Stimulated activated naive B cell treated with anti-CD40 and anti-IgM and Interleukin-4, amounts not matched to agents 10 μg/mL and 1 μg/mL and 100 μg/mL, for 72 hours (primary cell): Measurements from ENCODE around the gene PCSK6.
A peak's percentile ranks its signal among the peaks of the same experiment; 100 is the strongest.

Source experiments
- ATAC-seq, 2 donors: fragments of 150-1000 bp; cut with Tn5 transposase; replicated peaks; 2 replicates each; pipeline ENCODE4 v1.10.0; 2021; ENCODE audit warnings: moderate library complexity in 1 of 2
- DNase-seq: peaks from one replicate; pipeline ENCODE4 v3.0.0; 2021
- H3K27ac Mint-ChIP-seq: one replicate; pipeline ENCODE4 v1.8.0; 2022; ENCODE audit warnings: mild to moderate bottlenecking, mixed read lengths
- H3K27me3 Mint-ChIP-seq, 2 donors: one replicate each; pipeline ENCODE4 v1.8.0; 2022; ENCODE audit warnings: mixed read lengths in 2 of 2
- H3K36me3 Mint-ChIP-seq, 2 donors: one replicate each; pipeline ENCODE4 v1.8.0; 2022; ENCODE audit warnings: mixed read lengths in 2 of 2, mild to moderate bottlenecking in 1 of 2
- H3K4me1 Mint-ChIP-seq, 2 donors: one replicate each; pipeline ENCODE4 v1.8.0; 2022; ENCODE audit warnings: mixed read lengths in 2 of 2, mild to moderate bottlenecking in 1 of 2
- H3K4me3 Mint-ChIP-seq, 2 donors: one replicate each; pipeline ENCODE4 v1.8.0; 2022; ENCODE audit warnings: mild to moderate bottlenecking in 2 of 2, mixed read lengths in 2 of 2, moderate library complexity in 1 of 2
- H3K9me3 Mint-ChIP-seq, 2 donors: one replicate each; pipeline ENCODE4 v1.8.0; 2022; ENCODE audit warnings: mixed read lengths in 2 of 2, mild to moderate bottlenecking in 1 of 2

PCSK6 gene

DNA sequence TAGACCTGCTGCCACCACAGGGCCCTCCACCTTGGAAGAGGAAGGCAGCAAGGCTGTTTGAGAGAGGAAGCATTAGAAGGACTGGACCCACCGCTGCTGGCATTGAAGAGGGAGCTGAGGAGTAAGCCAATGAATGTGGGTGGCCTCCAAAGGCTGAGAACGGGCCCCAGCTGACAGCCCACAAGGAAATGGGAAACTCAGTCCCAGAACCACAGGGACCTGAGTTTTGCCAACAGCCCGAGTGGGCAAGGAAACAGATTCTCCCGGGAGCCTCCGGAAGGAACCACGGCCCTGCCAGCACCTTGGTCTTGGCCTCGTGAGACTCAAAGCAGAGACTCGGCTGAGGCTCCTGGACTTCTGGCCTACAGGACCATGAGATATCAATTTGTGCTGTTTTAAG is 99.0 kb downstream of the PCSK6 start:
- Mint-ChIP-seq H3K9me3 (no peaks in the 10 kb centered on the region), H3K27me3 (peaks cover 7 to 21% of the 10 kb centered on the region in 2 donors), H3K36me3 (peaks cover 0 to 2% of the 10 kb centered on the region in 2 donors), H3K27ac (peak overlapping the region; percentile 53), H3K4me3 (no peak overlapping the region), H3K4me1 (peaks cover 1 to 43% of the 10 kb centered on the region in 2 donors)
- ATAC-seq (no peak), DNase-seq (no peak)

DNA sequence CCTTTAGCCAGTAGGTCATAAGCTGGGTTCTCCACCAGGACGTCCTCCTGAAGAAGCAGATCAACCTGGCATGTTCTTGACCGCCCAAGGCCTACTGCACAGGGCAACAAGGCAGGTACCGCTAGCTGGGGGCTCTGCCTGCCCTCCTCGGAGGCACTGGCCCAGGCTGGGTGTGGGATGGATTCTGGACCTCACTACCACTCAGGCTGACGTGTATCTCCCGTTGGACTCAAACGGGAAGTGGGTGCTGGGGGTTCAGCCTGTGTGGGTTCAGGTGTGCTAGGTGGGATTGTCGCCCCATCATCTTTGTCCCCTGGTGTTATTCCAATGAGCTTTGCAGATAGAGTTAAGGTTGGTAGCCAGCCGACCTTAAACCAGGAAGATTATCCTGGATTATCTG is 99.4 kb downstream of the PCSK6 start:
- DNase-seq (no peak), ATAC-seq (no peak)
- H3K36me3 Mint-ChIP-seq = peaks cover 0 to 2% of the 10 kb centered on the region in 2 donors
- no peak overlapping the region for H3K4me3 Mint-ChIP-seq
- H3K27me3 Mint-ChIP-seq = peaks cover 6 to 21% of the 10 kb centered on the region in 2 donors
- peaks cover 1 to 43% of the 10 kb centered on the region in 2 donors for H3K4me1 Mint-ChIP-seq
- H3K27ac Mint-ChIP-seq = peak overlapping the region; percentile 53
- H3K9me3 Mint-ChIP-seq = no peaks in the 10 kb centered on the region

DNA sequence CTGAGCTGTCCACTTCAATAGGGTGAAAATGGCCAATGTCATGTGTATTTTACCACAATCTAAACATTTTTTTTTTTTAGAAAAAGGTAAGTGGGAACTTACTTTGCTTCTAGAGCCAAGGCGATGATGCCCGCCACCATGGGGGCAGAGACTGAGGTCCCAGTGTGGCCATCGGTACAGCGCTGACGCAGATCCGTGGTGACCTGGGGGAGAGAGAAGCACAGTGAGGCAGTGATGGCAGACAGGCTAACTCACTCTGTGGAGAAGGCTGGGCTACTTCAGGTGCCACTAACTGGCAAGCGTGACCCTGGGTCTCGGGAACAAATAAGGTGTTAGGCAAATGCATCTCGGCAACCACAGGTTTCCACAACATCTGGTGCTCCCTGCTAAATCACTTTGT is 100.1 kb downstream of the PCSK6 start:
- Mint-ChIP-seq H3K9me3 (no peaks in the 10 kb centered on the region), H3K27ac (no peak overlapping the region), H3K27me3 (peaks cover 4 to 19% of the 10 kb centered on the region in 2 donors), H3K4me3 (no peak overlapping the region), H3K36me3 (peaks cover 0 to 2% of the 10 kb centered on the region in 2 donors), H3K4me1 (peaks cover 1 to 43% of the 10 kb centered on the region in 2 donors)
- DNase-seq = no peak
- ATAC-seq = no peak

DNA sequence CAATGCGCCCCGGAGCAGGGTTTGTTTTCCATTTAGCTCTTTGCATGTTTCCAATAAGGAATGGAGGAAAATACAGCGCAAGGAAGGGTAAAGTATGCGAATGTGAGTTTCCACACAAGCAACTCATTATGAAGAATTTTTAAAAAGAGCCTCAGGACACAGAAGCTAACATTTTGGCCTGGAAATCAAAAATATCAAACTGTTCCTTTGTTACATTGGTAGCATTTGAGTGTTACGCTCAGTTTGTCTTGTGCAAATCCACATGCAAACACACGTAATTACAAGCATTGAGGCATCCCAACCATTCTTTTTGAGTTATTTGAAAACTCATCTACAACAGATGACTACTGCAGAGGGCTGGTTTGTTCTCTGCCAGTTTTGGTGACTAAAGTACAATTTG is 101.5 kb downstream of the PCSK6 start:
- ATAC-seq = no peak
- DNase-seq = no peak
- Mint-ChIP-seq H3K27me3 (peaks cover 0 to 17% of the 10 kb centered on the region in 2 donors), H3K4me1 (peaks cover 1 to 33% of the 10 kb centered on the region in 2 donors), H3K4me3 (no peak overlapping the region), H3K27ac (no peak overlapping the region), H3K9me3 (no peaks in the 10 kb centered on the region), H3K36me3 (peaks cover 0 to 2% of the 10 kb centered on the region in 2 donors)

DNA sequence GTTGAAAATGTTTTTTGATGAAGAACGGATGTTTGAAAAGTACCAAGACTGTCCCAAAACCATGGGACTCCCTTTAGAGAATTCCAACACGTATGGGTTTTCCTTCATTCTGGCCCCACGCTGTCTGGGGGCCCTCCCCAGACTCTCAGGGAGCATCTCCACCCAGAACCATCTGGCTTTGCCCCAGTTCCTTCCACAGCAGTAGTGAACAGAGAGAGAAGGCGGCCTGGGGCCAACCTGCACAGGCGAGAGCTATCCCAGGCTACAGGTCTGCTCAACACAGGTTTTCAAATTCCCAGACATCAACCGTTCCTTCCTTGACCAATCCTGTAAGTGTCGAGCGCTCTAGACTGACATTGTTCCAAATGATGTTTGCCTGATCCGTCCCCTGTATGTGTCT is 101.9 kb downstream of the PCSK6 start:
- DNase-seq (no peak), ATAC-seq (no peak)
- H3K9me3 Mint-ChIP-seq = no peaks in the 10 kb centered on the region
- peaks cover 1 to 29% of the 10 kb centered on the region in 2 donors for H3K4me1 Mint-ChIP-seq
- H3K4me3 Mint-ChIP-seq = no peak overlapping the region
- H3K36me3 Mint-ChIP-seq = peaks cover 0 to 2% of the 10 kb centered on the region in 2 donors
- H3K27ac Mint-ChIP-seq = no peak overlapping the region
- H3K27me3 Mint-ChIP-seq = peaks cover 0 to 17% of the 10 kb centered on the region in 2 donors

DNA sequence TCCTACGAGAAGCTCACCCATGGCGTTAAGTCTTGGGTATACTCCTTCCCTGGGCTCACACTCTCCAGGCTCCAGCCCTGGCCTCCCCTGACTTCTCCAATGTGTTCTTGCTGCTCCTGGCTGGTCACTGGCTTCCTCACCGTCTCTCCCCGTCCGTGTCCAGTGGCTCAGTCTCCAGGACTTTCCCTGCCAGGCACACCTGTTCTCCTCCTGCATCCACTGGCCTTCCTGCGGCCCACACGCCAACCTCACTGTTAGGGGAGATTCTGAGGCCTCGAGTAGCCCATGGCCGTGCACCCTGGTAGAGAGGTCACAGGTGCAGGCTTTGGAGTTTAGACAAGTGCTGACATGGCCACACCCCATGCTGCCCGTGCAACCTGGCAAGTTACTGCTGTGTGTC is 102.5 kb downstream of the PCSK6 start:
- Mint-ChIP-seq H3K9me3 (no peaks in the 10 kb centered on the region), H3K36me3 (peaks cover 0 to 2% of the 10 kb centered on the region in 2 donors), H3K27me3 (peaks cover 0 to 17% of the 10 kb centered on the region in 2 donors), H3K4me1 (peaks cover 1 to 26% of the 10 kb centered on the region in 2 donors), H3K27ac (no peak overlapping the region), H3K4me3 (no peak overlapping the region)
- DNase-seq (no peak), ATAC-seq (no peak)

DNA sequence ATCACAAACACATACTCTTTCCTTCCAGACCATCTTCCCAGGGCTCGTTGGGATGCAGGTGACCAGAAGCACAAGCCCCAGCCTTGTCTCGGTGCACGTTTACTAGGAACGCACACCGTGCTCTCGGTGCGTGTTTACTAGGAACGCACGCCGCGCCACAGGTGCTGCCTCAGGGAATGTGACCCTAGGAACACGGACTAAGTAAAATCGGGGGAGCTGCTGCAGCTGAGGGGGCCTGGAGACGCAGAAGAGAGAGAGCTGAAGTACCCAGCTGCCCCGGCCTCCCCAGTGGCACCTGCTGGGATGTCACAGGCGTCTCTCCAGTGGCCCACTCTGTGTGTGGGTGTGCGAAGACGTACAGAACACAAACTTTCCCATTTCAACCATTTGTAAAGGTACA is 103.5 kb downstream of the PCSK6 start:
- Mint-ChIP-seq H3K9me3 (no peaks in the 10 kb centered on the region), H3K4me3 (no peak overlapping the region), H3K27ac (no peak overlapping the region), H3K4me1 (peaks cover 0 to 16% of the 10 kb centered on the region in 2 donors), H3K27me3 (peaks cover 0 to 16% of the 10 kb centered on the region in 2 donors), H3K36me3 (peaks cover 0 to 2% of the 10 kb centered on the region in 2 donors)
- ATAC-seq (no peak), DNase-seq (no peak)

DNA sequence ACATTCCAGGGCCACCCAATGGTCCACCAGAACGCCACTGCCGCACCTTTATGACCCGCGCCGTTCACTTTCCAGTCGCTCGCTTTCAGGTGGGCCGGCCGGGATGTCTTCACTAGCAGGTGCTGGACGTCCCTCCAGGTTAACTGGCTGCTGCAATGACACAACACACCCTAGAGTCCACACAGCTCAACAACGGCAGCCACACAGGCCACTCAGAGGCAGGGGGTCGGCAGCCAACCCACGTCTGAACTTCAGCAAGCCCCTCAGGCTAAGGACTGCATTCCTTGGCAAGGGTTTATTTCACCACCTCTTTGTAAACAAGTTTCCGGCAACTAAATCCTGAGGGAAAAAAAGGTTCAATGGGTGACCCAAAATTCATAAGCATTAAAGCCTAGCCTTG is 105.2 kb downstream of the PCSK6 start:
- Mint-ChIP-seq H3K27ac (no peak overlapping the region), H3K9me3 (no peaks in the 10 kb centered on the region), H3K36me3 (no peaks in the 10 kb centered on the region), H3K4me1 (peaks cover 0 to under 1% of the 10 kb centered on the region in 2 donors), H3K27me3 (peaks cover 0 to 13% of the 10 kb centered on the region in 2 donors), H3K4me3 (no peak overlapping the region)
- ATAC-seq (no peak), DNase-seq (no peak)

DNA sequence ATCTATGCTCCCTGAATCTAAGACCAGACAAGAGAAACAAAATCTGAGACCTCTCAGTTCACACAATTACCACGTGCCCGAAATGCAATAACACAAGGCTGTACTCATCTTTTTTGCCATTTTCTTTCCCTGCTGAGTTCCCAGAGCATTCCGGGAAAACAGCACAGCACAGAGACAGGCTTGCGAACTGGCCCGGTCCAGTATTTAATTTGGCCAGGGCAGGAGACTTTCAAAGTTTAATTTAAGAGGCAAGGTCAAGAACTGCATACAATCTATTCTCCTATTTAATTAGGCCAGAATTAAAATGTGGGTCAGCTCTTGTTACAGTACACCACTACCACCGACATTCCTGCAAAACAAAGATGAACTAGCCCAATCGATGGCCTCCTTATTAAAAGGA is 107.0 kb downstream of the PCSK6 start:
- ATAC-seq = no peak
- no peaks in the 10 kb centered on the region for H3K4me1 Mint-ChIP-seq
- H3K4me3 Mint-ChIP-seq = no peak overlapping the region
- H3K9me3 Mint-ChIP-seq = no peaks in the 10 kb centered on the region
- peaks cover 0 to 13% of the 10 kb centered on the region in 2 donors for H3K27me3 Mint-ChIP-seq
- H3K27ac Mint-ChIP-seq = no peak overlapping the region
- no peak for DNase-seq
- no peaks in the 10 kb centered on the region for H3K36me3 Mint-ChIP-seq

DNA sequence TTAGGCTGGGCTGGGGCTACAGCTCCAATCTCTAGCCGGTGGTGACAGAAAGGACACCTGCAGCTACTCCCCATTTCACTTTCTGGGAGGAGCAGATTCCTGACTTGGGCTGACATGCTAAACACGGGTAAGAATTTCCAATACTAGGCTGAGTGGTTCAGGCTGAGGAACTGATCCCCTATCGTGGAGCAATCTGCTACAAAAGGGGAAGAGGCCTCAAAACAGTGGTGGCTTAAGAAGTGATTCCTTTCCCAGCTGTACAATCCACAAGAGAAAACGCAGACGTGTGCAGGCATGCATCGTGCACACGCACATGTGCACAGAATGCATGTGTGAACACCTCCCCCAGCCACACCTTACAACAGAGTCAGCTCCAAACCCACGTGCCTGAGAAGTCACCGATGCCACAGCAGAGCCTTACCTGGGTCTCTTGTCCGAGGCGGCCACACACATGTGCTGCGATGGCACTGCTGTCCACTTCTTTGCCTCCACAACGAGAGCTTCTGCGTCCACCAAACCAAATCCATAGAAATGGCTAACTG is 107.8 kb downstream of the PCSK6 start:
- Mint-ChIP-seq H3K27me3 (peaks cover 0 to 13% of the 10 kb centered on the region in 2 donors), H3K27ac (no peak overlapping the region), H3K36me3 (no peaks in the 10 kb centered on the region), H3K4me1 (no peaks in the 10 kb centered on the region), H3K9me3 (no peaks in the 10 kb centered on the region), H3K4me3 (no peak overlapping the region)
- ATAC-seq (no peak), DNase-seq (no peak)

DNA sequence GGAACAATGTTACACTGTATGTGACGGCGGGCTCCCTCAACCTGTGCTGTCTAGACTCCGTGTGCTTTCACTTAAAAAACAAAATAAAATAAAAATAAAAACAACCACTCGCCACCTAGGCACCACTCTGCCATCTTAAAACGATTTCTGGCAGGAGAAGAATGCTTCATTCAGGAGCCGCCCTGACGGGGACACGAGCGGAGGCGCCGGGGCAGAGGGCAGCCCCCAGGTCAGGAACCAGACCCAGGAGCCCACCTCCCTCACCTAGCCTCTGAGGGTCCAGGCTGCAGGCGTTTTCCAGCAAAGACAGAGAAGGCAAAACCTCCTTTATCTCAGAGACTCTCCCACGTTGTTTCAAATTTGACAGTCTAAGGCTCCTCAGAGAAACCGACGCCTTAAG is 109.4 kb downstream of the PCSK6 start:
- Mint-ChIP-seq H3K9me3 (no peaks in the 10 kb centered on the region), H3K36me3 (no peaks in the 10 kb centered on the region), H3K4me3 (no peak overlapping the region), H3K4me1 (no peaks in the 10 kb centered on the region), H3K27me3 (peaks cover 0 to 6% of the 10 kb centered on the region in 2 donors), H3K27ac (no peak overlapping the region)
- ATAC-seq (no peak), DNase-seq (no peak)

DNA sequence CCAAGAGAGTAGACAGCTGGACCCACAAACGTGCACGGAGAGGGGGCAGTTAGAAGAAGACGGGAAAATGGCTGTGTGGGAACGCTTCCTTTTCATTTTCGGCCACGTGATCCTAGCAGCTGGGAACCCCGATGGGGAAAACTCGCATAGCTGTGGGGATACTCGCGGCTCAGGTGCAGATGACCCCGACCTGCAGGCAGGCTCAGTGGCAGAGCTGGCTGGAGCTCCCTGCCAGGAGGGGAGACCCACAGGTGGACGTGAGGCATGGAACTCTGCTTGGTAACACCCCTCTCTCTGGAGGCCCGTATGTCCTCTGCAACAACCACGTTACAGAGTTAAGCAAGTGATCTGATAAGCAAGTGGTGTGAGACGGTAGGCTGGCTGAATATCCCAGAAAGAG is 109.9 kb downstream of the PCSK6 start:
- no peak overlapping the region for H3K4me3 Mint-ChIP-seq
- H3K4me1 Mint-ChIP-seq = no peaks in the 10 kb centered on the region
- H3K36me3 Mint-ChIP-seq = no peaks in the 10 kb centered on the region
- no peaks in the 10 kb centered on the region for H3K9me3 Mint-ChIP-seq
- no peak overlapping the region for H3K27ac Mint-ChIP-seq
- H3K27me3 Mint-ChIP-seq = peaks cover 0 to 6% of the 10 kb centered on the region in 2 donors
- DNase-seq (no peak), ATAC-seq (no peak)

DNA sequence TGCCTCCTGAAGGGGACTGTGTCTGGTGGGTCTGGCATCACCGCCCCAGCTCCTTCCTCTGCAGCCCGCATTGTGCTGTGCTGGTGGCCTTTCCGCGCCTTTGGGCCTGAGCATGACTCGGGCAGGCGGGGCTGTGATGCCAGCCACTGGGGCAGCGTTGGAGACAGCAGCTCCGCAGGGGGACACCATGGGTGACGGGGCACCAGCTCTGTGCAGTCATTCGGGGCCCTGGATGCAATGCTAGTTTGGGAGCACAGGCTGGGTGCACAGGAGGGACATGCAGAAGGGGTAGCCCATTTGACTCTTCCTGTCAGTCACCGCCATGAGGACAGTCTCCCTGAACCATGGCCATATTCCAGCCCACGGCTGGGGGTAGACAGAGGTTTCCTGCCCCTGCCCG is 110.6 kb downstream of the PCSK6 start:
- Mint-ChIP-seq H3K36me3 (no peaks in the 10 kb centered on the region), H3K4me3 (no peak overlapping the region), H3K27me3 (peaks cover 0 to 12% of the 10 kb centered on the region in 2 donors), H3K4me1 (peaks cover 0 to 6% of the 10 kb centered on the region in 2 donors), H3K9me3 (no peaks in the 10 kb centered on the region), H3K27ac (no peak overlapping the region)
- DNase-seq (no peak), ATAC-seq (no peak)

DNA sequence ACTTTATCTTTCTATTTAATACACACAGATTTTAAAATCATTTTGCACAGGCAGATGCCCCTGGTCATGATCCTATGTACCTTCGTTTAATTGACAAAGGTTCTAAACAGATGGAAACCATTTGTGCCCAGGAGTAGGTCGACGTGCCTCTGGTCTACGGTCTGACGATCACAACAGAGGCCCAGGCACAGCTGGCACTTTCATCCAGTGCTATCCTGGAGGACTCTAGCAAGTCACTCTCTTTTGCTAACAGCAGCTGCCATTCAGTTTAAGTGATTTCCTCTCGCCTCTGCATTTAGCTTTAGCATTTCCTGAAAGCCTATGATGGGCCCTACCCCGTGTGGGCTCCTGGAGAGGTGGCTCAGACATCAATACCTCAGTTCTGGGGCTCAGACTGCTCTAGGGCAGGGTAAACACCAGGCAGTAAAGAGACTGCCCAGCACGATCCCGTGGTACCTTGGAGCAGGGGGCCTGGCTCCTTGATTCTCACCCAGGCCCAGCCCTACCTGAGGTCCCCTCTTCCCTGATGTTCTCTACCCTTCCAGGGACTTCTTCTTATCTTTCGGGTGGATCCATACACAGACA is 111.2 kb downstream of the PCSK6 start:
- H3K4me1 Mint-ChIP-seq = peaks cover 1 to 12% of the 10 kb centered on the region in 2 donors
- no peaks in the 10 kb centered on the region for H3K9me3 Mint-ChIP-seq
- no peak overlapping the region for H3K4me3 Mint-ChIP-seq
- H3K27ac Mint-ChIP-seq = no peak overlapping the region
- no peak for ATAC-seq
- peaks cover 0 to 14% of the 10 kb centered on the region in 2 donors for H3K27me3 Mint-ChIP-seq
- no peaks in the 10 kb centered on the region for H3K36me3 Mint-ChIP-seq
- DNase-seq = no peak

DNA sequence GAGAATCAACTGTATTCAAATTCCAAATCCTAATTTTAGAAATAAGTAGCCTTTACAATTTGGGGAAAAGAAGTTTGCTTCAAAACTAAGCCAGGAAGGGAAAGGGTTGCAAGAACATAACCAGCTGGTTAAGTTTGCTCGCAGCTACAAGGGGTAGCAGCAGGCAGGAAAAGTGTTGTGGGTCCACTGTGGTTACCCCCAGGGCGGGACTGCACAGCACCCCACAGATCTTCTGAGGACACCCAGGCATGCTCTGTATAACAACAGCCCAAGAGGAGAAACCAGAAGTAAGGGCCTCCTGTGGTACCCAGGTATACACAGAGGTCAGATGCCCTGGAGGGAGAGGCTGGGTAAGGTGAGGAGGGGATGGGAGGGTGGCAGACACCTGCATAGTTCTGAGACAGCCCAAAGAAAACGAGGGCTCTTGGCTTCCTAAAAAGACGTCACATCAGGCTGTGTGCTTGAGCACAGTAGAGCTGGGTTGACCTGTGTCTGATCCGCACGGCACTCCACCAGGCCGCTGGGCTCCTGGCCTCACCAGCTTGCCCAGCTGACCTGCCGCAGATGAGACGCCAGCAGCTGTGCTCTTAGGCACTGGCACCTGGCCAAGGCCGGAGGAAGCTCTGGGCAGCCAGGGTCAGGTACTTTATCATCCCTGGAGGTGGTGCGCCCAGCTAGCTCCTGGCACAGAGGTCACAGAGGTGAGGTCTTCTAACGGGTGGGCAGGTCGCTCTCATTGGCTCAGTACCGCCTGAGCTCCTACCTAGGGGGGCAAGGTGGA is 112.7 kb downstream of the PCSK6 start:
- no peak overlapping the region for H3K27ac Mint-ChIP-seq

More for the DNA sequence above, 112.7 kb downstream of the PCSK6 start:
- no peak overlapping the region for H3K4me3 Mint-ChIP-seq
- peaks cover 6 to 22% of the 10 kb centered on the region in 2 donors for H3K4me1 Mint-ChIP-seq
- H3K27me3 Mint-ChIP-seq = peaks cover 8 to 21% of the 10 kb centered on the region in 2 donors
- H3K9me3 Mint-ChIP-seq = no peaks in the 10 kb centered on the region
- no peaks in the 10 kb centered on the region for H3K36me3 Mint-ChIP-seq
- DNase-seq (no peak), ATAC-seq (no peak)
